Calu3 (cell line): ENCODE data around the gene SLC35A3. TPM values are rescaled to one million over a fixed set of nuclear protein-coding genes. Genes with fewer than 3 reads are reported as not detected.

Experiments used
- BruUV-seq: library from RNA; stranded (reverse); fragments of 400-500 nt; replicated peaks from 2 replicates; lab custom pipeline; 2021; lab: Mats Ljungman, UMichigan
- CTCF ChIA-PET: fragments of 300-600 bp; sonication (Branson Sonifier 250); formaldehyde crosslinking; loops from one replicate; lab custom pipeline; 2022; ENCODE audit warnings: antibody characterized with exemption; lab: Charles Lee
- DNase-seq: peaks from one replicate; pipeline ENCODE4 v3.0.0; 2022
- H3K27ac Mint-ChIP-seq: one replicate; pipeline ENCODE4 v1.8.0; 2022; ENCODE audit warnings: mixed read lengths; ENCODE audit not compliant: unreplicated experiment
- H3K27me3 Mint-ChIP-seq: one replicate; pipeline ENCODE4 v1.8.0; 2022; ENCODE audit warnings: mixed read lengths; ENCODE audit not compliant: unreplicated experiment
- H3K36me3 Mint-ChIP-seq: one replicate; pipeline ENCODE4 v1.8.0; 2022; ENCODE audit warnings: mild to moderate bottlenecking, moderate library complexity, mixed read lengths; ENCODE audit not compliant: insufficient read depth, unreplicated experiment
- H3K4me1 Mint-ChIP-seq: one replicate; pipeline ENCODE4 v1.8.0; 2022; ENCODE audit warnings: mild to moderate bottlenecking, low read depth, mixed read lengths; ENCODE audit not compliant: unreplicated experiment
- H3K4me3 Mint-ChIP-seq: one replicate; pipeline ENCODE4 v1.8.0; 2022; ENCODE audit warnings: mild to moderate bottlenecking, low read depth, moderate library complexity, mixed read lengths; ENCODE audit not compliant: unreplicated experiment
- H3K9me3 Mint-ChIP-seq: one replicate; pipeline ENCODE4 v1.8.0; 2022; ENCODE audit warnings: low read depth, mixed read lengths; ENCODE audit not compliant: unreplicated experiment
- intact Hi-C: fragments of 100-400 bp; cut with micrococcal nuclease; formaldehyde crosslinking; loops from one replicate; pipeline ENCODE4 v1.10.0; 2022; ENCODE audit not compliant: unreplicated experiment
- total RNA-seq: library from RNA; stranded (reverse); gene quantifications from 2 replicates; pipeline ENCODE4 v1.2.3, GENCODE V29; 2022
- TF ChIP-seq, protein P1 (sequence below): fragments of 200-600 bp; IDR thresholded peaks from one replicate; pipeline ENCODE4 v1.8.0; 2022; ENCODE audit warnings: antibody characterized with exemption; ENCODE audit not compliant: unreplicated experiment

SLC35A3 gene
- total RNA-seq, 1 experiment from 2014 or later = 31.2 TPM

DNA sequence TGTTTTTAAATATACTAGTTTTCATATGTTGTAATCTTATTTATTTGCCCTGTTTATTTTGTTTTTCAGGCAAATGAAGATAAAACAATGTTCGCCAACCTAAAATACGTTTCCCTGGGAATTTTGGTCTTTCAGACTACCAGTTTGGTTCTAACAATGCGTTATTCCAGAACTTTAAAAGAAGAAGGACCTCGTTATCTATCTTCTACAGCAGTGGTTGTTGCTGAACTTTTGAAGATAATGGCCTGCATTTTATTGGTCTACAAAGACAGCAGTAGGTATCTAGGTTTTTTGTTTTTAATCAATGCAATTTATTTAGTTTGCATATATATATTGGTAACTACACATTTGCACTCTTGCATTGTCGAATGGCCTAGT, 23.7 kb downstream of the SLC35A3 start:
- DNase-seq = no peak
- TF ChIP-seq, protein P1, sequence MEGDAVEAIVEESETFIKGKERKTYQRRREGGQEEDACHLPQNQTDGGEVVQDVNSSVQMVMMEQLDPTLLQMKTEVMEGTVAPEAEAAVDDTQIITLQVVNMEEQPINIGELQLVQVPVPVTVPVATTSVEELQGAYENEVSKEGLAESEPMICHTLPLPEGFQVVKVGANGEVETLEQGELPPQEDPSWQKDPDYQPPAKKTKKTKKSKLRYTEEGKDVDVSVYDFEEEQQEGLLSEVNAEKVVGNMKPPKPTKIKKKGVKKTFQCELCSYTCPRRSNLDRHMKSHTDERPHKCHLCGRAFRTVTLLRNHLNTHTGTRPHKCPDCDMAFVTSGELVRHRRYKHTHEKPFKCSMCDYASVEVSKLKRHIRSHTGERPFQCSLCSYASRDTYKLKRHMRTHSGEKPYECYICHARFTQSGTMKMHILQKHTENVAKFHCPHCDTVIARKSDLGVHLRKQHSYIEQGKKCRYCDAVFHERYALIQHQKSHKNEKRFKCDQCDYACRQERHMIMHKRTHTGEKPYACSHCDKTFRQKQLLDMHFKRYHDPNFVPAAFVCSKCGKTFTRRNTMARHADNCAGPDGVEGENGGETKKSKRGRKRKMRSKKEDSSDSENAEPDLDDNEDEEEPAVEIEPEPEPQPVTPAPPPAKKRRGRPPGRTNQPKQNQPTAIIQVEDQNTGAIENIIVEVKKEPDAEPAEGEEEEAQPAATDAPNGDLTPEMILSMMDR = no peak
- CTCF ChIA-PET = no interaction called here
- no peak overlapping the region for H3K27ac Mint-ChIP-seq
- no peaks in the 10 kb centered on the region for H3K4me1 Mint-ChIP-seq
- BruUV-seq = no TSS peak
- intact Hi-C loops = no loop called here
- H3K36me3 Mint-ChIP-seq = no peaks in the 10 kb centered on the region
- H3K27me3 Mint-ChIP-seq = no peaks in the 10 kb centered on the region
- no peaks in the 10 kb centered on the region for H3K9me3 Mint-ChIP-seq
- no peak overlapping the region for H3K4me3 Mint-ChIP-seq

DNA sequence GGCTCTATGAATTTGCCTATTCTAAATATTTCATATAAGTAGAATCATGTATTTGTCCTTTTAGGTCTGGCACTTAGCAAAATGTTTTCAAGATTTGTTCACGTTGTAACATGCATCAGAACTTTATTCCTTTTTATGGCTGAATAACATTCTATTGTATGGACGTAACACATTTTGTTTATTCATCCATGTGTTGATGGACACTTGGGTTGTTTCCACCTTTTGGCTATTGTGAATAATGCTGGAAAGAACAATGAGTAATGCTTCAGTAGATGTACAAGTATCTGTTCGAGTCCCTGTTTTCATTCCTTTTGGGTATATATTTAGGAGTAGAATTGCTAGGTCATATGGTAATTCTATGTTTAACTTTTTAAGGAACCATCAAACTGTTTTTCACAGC, 24.7 kb downstream of the SLC35A3 start:
- Mint-ChIP-seq H3K36me3 (no peaks in the 10 kb centered on the region), H3K9me3 (no peaks in the 10 kb centered on the region), H3K27me3 (no peaks in the 10 kb centered on the region), H3K4me1 (no peaks in the 10 kb centered on the region), H3K27ac (no peak overlapping the region), H3K4me3 (no peak overlapping the region)
- intact Hi-C loops = no loop called here
- CTCF ChIA-PET = no interaction called here
- no TSS peak for BruUV-seq
- DNase-seq = no peak
- TF ChIP-seq, protein P1 = no peak

DNA sequence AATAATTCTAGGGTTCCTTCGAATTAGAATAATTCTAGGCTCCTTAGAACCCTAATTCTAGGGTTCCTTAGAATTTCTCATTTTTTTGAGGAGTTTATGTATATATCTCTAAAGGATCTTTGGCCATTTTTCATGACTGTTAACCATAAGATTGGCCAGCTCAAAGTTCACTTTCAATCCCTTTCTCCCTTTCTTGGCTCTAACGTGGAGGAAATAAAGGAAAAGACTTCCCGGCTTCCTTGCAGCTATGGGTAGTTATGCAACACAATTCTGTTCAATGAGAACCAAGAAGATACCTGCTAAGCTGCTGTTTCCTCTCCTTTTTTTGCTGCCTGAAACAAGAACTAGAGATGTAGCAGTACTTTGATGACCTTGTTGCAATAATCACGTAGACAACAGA, 27.2 kb downstream of the SLC35A3 start:
- Mint-ChIP-seq H3K27me3 (no peaks in the 10 kb centered on the region), H3K4me3 (no peak overlapping the region)
- TF ChIP-seq, protein P1 = no peak

DNA sequence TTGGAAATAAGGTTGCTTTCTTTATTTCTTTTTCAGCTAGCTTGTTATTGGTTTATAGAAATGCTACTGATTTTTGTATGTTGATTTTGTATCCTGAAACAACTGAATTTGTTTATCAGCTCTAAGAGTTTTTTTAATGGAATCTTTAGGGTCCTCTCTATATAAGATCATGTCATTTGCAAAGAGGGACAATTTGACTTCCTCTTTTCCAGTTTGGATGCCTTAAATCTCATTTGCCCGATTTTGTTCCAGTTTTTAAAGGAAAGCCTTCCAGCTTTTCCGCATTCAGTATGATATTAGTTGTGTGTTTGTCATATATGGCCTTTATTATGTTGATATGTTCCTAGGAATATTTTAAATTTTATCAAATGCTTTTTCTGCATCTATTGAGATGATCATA, 31.7 kb downstream of the SLC35A3 start:
- TF ChIP-seq, protein P1 = no peak
- no peak for DNase-seq
- CTCF ChIA-PET = no interaction called here
- H3K4me3 Mint-ChIP-seq = no peak overlapping the region
- no peaks in the 10 kb centered on the region for H3K9me3 Mint-ChIP-seq
- H3K4me1 Mint-ChIP-seq = no peaks in the 10 kb centered on the region
- intact Hi-C loops = no loop called here
- no peak overlapping the region for H3K27ac Mint-ChIP-seq
- H3K36me3 Mint-ChIP-seq = no peaks in the 10 kb centered on the region
- H3K27me3 Mint-ChIP-seq = no peaks in the 10 kb centered on the region
- no TSS peak for BruUV-seq

More for the DNA sequence above, 27.2 kb downstream of the SLC35A3 start:
- no TSS peak for BruUV-seq
- CTCF ChIA-PET = no interaction called here
- no peak for DNase-seq
- Mint-ChIP-seq H3K36me3 (no peaks in the 10 kb centered on the region), H3K27ac (no peak overlapping the region), H3K9me3 (no peaks in the 10 kb centered on the region), H3K4me1 (no peaks in the 10 kb centered on the region)
- intact Hi-C loops = no loop called here

DNA sequence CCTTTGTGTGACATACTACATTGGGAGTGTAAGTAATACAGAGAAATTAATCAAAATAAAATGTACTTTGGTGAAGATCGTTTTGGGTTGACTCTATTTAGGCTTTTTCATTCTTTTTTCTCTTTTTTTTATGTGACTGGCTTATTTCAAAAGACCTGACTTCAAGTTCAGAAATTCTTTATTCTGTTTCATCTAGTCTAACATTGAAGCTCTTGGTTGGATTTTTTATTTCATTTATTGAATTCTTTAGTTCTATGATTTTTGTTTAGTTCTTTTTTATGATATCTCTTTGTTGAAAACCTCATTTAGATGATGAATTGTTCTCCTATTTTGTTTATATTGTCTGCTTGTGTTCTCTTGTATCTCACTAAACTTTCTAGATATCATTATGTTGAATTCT, 35.6 kb downstream of the SLC35A3 start:
- Mint-ChIP-seq H3K4me3 (no peak overlapping the region), H3K4me1 (no peaks in the 10 kb centered on the region), H3K27ac (no peak overlapping the region), H3K36me3 (no peaks in the 10 kb centered on the region), H3K27me3 (no peaks in the 10 kb centered on the region), H3K9me3 (no peaks in the 10 kb centered on the region)
- intact Hi-C loops = no loop called here
- TF ChIP-seq, protein P1 = no peak
- no TSS peak for BruUV-seq
- CTCF ChIA-PET = no interaction called here
- DNase-seq = no peak
